Fibroblast of skin of abdomen (primary cell): ENCODE data around the gene S100A16.
"Not testable (repeated sequence)": the region's sequence is repeated elsewhere in the genome, so short reads cannot be mapped to it uniquely, and the experiment has no call there.

Source experiments
- DNase-seq: peaks from one replicate; pipeline ENCODE4 v3.0.0-alpha.2; 2013

S100A16 gene

DNA sequence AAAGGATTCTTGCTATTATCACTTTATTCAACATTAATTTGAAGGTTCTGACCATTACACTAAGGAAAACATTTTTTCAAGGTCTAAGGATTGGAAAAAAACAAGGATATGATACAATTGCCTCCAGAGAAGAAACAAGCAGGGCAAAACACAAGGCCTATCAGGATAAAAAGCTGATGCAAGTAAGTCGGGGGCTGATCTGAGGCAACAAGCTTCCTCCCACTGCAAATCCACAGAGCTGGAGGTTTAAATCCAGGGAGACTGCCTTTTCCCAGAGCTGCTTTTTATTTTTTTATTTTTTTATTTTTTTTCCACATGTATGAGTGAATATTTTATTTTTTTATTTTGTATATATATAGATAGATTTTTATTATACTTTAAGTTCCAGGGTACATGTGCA is 27.9 kb downstream of the S100A16 start:
- no peak for DNase-seq

DNA sequence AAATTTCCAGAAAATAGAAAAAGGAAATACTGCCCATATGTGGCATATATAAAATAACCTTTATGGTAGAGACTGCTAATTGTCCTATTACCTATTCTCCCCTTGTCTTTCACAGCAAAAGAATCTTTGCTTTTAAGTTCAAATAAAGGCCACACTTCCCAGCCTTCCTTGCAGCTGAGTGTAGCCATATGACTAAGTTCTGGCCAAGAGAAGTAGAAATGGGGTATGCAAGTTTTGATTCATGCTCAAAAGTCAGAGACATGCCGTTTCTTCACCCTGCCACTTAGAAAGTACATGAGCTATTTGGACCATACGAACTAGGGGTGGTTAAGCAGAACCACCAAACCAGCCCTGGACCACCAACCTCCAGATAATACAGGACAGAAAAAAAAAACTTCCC is 29.0 kb downstream of the S100A16 start:
- DNase-seq = peak; percentile 22

DNA sequence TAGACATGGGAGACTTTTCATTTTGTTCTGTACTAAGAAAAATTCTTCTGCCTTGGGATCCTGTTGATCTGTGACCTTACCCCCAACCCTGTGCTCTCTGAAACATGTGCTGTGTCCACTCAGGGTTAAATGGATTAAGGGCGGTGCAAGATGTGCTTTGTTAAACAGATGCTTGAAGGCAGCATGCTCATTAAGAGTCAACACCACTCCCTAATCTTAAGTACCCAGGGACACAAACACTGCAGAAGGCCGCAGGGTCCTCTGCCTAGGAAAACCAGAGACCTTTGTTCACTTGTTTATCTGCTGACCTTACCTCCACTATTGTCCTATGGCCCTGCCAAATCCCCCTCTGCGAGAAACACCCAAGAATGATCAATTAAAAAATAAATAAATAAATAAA is 29.4 kb downstream of the S100A16 start:
- DNase-seq = not testable (repeated sequence)

DNA sequence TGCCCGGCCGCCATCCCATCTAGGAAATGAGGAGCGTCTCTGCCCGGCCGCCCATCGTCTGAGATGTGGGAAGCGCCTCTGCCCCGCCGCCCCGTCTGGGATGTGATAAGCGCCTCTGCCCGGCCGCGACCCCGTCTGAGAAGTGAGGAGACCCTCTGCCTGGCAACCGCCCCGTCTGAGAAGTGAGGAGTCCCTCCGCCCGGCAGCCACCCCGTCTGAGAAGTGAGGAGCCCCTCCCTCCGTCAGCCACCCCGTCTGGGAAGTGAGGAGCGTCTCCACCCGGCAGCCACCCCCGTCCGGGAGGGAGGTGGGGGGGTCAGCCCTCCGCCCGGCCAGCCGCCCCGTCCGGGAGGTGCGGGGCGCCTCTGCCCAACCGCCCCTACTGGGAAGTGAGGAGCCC is 30.1 kb downstream of the S100A16 start:
- not testable (repeated sequence) for DNase-seq

DNA sequence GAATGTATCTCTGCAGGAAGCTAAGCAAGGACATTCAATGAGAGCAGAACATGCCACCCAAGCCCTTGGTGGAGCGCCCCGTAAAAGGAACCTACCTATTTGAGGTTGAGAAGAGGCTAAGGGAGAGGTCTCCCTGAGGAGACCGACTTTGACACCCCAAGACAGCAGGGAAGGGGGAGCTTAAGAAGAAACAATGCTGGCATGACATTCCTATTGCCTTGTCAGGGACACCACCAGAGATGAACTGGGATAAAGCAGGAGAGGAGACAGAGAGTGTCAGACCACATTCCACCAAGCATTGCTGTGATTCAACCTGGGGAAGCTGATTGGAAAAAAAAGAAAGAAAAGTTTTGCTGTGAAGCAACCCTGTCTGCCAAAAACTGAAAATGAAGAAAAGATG is 34.0 kb downstream of the S100A16 start:
- peak; percentile 39 for DNase-seq

DNA sequence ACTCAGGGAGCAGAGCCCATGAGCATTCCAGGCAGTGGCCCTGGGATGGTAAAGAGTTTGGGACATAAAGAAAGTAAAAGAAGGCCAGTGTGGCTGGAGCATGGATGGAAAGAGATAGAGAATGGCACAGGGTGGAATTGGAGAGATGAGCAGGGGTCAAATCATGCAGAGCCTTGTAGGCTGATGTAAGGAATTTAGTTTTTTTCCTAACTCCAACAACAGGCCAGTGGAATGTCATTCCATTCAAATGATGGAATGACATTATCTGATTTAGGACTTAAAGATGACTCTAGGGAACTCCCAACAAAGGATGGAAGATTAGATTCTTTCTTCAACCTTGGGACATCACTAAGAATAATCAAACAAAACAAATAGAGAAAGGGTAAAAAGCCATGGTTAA is 34.4 kb downstream of the S100A16 start:
- DNase-seq = peak; percentile 75

DNA sequence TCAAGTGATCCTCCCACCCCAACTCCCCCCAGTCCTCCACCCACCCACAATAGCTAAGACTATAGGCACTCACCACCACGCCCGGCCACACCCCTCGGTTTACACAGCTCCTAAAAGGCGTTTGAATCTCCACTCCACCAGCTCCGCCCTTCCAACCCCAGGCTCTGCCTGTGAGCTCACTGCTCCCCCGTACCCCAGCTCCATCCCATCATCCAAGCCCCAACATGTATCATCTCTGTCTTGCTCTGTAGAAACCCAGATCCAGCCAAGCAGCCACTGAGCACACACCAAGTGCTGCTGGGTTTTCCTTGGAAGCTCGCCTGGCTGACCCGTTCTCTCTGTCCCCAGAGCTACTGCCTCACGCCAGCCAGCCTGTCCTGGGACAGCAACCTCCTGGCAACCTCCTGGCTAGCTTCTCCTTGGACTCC is 35.3 kb downstream of the S100A16 start:
- DNase-seq = no peak

DNA sequence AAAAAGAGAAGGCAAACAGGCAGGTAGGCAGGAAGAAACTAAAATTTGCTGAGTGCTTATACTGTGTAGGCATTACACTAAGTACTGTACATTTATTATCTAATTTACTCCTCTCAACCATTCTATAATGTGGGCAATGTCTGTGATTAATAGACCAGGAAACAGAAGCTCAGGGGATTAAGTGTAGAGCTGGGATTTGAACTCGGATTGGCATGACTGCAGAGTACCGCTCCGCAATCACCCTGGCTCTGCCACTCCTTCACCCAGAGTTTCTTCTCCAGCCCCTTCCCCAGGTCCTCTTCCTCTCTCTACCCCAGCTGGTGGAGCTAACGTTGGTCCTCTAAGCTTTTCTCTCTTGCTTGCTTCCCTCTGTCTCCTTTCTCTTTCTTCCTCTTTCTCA is 35.8 kb downstream of the S100A16 start:
- DNase-seq = no peak

DNA sequence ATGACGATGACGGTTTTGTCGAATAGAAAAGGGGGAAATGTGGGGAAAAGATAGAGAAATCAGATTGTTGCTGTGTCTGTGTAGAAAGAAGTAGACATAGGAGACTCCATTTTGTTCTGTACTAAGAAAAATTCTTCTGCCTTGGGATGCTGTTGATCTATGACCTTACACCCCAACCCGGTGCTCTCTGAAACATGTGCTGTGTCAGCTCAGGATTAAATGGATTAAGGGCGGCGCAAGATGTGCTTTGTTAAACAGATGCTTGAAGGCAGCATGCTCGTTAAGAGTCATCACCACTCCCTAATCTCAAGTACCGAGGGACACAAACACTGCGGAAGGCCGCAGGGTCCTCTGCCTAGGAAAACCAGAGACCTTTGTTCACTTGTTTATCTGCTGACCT is 37.4 kb downstream of the S100A16 start:
- DNase-seq = not testable (repeated sequence)

DNA sequence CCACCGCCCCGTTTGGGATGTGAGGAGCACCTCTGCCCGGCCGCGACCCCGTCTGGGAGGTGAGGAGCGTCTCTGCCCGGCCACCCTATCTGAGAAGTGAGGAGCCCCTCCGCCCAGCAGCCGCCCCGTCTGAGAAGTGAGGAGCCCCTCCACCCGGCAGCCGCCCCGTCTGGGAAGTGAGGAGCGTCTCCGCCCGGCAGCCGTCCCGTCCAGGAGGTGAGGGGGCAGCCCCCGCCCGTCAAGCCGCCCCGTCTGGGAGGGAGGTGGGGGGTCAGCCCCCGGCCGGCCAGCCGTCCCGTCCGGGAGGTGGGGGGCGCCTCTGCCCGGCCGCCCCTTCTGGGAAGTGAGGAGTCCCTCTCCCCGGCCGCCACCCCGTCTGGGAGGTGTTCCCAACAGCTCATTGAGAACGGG is 37.9 kb downstream of the S100A16 start:
- not testable (repeated sequence) for DNase-seq

DNA sequence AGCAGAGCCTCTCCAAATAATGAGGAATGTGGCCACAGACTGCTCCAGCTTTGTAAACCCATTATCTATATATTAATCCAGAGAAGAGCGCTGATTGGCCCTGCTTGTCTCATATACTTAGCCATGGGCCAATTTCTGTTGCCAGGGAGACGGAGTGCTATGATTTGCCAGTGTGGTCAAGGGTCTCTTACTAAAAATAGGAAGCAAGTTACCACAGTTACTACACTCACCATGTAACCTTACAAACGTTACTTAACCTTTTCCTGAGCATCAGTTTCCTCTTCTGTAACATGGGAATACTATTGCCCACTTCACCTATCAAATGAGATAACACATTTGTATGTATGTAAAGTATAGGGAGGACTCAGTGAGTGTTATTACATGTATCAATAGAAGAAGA is 39.6 kb downstream of the S100A16 start:
- no peak for DNase-seq

DNA sequence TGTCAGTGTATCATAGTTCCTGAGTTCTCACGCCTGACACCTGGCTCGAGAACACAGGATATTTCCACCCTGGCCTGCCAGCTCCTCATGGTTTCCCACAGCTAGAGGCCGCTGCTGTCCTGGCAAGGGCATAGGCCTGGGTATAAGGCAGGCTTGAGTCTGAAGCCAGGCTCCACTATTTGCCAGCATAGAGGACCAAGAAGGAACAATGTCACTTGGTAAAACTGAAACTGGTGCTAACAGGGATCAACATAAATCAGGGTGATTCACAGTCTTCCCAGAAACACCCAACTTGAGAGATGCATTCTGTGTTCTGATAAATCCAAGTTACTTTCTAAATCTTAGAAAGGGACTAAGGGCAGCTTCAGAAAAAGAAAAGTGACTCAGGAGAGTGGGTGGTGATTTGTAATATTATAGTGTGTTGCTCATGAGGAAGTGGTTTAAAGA is 40.3 kb downstream of the S100A16 start:
- DNase-seq = peak; percentile 80

DNA sequence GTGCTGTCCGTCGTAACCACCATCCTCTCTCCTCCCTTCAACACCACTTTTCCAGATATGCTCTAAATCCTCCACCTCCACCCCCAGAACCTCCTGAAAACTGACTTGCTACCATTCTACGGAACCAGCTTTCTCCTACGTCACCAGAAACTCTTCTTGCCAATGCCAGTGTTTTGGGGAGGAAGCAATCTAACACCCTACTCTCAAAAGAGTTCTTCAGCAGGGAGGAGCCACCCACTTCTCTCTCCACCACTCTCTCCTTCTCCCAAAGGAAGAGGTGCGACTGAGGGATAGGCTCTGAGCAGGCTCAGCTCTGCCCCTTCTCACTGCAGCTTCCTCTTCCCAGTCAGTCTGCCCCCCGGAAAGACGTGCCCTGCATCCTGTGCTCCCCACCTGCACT is 41.2 kb downstream of the S100A16 start:
- DNase-seq = no peak

DNA sequence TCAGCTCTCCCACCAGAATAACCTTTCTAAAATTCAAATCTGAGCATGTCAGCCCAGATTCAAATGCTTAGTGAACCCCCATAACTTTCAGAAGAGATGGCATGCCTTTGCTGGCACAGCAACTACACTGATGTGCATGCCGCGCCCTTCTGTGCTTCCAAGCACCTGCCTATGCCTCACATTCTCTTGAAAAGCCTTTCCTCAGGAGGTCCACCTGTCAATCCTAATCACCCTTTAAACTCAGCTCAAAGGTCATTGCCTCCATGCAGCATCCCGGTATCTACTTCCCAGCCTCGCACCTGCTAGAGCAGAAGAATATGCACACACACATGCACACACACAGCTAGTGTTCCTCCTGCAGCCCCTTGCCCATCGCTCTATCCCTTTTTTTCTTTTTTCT is 42.1 kb downstream of the S100A16 start:
- DNase-seq = no peak

DNA sequence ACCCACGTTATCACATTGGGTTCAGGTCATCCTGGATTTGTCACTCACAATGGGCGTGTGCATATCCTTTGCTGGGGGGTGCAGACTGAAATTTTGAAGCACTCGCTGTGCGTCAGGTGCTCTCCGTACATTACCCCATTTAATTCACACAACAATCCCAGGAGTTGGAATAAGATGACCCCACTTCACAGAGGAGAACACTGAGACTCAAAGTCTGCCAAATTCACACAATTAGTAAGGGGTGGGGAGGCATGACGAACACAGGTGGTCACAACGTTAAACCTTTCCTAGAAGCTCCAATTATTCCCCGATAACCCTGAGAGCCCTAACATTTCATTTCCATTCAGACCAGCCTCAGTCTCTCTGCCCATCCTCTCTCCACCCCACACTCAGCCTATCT is 43.5 kb downstream of the S100A16 start:
- no peak for DNase-seq

DNA sequence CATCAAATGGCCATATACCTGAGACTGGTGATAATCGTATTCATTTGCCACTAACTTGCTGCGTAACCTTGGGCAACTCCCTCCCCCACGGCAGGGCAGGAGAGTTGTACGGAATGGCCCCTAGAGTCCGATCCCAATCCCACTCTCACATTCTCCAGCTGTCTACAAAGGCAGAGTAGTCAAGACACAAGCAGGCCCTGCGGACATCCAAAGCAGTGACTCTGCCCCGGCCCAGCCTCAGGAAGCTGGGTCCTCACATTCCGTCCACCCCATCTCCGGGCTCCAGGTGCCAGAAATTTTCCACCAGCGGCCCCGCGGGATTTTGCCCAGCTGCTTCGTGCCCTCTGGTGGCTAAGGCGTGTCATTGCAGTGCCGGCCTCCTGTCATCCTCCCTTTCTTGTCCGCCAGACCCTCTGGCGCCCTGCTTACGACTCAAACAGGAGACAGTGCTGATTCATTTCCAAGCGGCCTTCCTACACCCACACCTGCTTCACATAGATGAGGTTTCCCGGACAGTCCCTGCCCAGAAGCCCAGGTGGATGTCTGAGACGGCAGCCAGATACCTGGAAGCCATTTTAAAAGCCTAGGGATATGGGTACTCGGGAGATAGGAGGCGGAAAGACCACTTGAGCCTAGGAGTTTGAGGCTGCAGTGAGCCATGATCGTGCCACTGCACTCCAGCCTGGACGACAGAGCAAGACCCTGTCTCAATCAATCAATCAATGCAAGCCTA is 44.4 kb downstream of the S100A16 start:
- peak; percentile 87 for DNase-seq

DNA sequence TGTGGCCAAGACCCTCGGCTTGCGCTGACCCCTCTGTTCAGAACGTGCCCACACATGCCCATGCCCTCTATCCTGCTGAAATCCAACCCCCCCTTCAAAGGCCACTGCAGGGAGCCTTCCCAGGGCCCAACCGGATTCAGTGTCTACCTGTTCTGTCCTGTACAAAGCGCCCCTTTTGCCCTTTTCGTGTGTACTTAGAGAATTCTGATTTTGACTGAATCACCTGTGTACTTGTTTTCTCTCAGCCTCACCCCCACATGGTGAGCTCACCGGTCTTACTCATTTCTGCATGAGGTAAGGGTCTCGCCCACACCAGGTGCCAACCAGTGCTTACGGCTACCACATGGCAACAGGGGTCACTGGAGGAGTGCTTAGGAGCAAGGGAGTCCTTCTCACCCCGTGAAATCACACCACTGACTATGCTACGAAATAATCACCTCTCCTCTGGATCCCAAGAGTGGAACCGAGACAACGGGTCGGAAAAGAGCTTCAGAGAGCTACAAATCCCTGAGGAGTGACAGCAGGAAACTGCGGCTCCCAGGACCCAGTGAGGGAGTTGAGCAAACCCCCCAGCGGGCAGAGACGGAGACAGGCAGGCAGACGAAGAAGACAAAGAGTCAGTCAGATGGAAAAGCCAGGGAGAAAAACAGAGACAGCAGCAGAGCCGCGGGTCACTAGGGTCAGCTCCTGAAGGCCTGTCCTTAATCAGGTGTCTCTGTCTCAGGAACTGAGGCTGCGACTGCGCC is 45.1 kb downstream of the S100A16 start:
- peak; percentile 33 for DNase-seq

DNA sequence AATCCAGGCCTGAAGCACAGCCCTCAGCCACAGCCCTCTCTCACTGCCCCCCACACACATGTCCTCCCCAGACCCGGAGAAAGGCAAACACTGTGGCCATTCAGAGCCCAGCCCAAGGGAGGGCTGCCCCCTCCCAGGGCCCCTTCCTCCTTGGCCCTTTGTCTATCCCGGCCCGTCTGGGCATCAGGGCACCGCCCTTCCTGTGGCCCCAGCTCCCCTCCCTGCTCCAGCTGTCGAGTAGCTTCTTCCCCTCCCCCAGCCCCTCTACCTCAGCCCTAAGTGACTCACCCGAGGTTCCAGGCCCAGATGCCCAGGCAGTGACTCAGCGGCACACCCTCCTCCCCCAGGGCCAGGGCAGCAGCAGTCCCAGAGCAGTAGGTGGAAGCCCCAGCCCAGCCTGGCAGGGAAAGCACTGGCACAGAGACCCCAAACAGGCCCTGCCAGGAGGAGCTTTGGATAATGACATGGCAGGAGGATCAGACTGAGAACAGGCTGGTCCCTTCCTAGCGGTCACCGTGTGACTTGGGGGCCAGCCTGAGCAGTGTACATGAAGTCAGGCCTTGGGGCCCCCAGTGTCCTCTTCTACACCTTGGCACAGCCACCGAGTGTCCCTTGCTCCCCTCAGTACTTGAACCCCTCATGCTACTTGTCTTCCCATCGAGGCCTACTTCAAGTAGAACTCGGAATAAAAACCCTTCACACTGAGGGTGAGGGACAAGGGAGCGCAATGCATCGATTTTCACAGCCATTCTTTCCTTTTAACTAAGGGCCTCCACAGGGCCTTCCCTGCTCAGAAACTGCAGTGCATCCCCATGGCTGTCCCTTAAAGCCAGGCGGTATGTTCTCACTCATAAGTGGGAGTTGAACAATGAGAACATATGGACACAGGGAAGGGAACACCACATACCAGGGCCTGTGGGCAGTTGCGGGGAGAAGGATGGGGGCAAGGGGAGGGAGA is 46.2 kb downstream of the S100A16 start:
- peak; percentile 99 for DNase-seq

DNA sequence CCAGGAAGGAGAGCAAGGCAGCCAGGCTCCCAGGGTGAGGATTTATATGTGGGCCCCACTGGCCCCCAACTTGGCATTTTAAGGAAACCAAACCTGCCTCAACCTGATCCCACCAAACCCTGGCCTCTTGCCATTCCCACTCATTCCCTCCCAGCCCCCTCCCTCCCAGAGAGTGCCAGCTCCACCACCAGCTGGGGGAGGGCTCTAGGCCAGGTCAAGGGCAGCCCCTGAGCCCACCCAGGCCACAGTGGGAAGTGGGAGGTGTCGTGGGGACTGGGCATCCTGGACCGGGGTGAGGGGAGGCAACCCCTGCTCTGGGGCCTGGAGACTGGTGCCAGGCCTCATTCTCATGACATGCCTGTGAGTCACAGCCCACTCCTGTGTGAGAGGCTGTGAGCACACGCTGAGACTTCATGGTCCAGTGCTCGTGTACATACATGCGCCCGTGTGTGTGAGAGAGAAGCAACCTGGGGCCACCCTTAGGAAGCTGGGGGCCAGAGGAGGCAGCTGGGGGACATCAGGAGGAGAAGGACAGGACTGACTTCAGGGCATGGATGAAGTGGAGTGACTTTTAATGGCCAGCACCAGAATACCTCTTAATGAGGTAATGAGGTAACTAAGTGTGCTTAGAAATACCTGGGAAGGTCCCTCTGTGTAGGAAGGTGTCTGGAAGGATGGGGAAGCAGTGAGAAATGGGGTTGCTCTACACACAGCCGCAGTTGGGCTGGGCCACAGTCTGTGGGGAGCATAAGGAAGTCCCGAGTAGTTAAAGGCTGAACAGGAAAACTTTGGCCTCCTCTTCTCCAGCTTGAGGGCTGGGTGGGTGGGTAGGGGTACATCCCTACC is 47.2 kb downstream of the S100A16 start, which contains the start of gene S100A2:
S100A2 (minus strand) TSS at position 316 of the 846 bp plus-strand sequence. CDS start 1,967 bp downstream, outside the sequence.
- DNase-seq = peak; percentile 94

DNA sequence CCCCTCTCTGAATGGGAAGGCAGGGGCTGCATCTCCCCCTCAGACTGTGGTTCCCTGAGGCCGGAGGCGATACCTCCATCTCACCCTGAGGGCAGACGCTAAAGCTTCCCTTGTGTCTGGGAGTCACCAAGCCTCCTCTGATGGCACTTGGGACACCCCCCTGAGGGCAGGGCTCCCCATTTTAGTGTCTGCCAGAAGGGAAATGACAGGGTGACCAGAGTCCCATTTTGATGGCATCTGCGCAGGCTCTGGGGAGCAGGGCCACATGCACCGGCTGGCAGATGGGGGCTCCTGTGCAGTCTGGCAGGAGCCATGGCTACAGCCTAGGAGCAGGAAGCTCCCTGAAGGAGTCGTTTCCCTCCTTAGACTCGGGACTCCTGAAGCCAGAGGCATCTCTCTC is 48.9 kb downstream of the S100A16 start:
- no peak for DNase-seq

DNA sequence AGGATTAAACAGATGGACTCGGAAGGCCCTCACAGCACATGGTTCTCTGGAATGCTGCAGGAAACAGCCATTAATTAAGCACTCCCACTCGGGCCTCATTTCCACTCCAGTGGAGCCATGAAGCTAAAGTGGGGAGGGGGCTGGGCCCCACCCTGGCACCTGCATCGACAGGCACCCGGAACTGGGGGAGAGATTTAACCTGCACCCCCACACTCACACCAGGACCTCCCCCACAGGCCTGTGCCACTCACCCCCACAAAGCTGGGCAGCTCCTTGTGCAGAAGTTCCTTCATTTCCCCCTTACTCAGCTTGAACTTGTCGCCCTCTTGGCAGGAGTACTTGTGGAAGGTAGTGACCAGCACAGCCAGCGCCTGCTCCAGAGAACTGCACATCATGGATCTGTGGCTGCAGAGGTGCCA is 49.4 kb downstream of the S100A16 start:
- DNase-seq = no peak

DNA sequence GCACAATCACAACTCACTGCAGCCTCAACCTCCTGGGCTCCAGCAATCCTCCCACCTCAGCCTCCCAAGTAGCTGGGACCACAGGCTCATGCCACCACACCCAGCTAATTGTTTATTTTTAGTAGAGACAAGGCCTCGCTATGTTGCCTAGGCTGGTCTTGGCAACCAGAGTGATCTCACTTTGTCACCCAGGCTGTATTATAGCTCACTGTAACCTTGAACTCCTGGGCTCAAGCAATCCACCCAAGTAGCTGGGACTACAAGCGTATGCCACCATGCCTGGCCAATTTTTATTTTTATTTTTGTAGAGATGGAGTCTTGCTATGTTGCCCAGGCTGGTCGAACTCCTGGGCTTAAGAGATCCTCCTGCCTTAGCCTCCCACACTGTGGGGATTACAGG is 50.9 kb downstream of the S100A16 start:
- DNase-seq = not testable (repeated sequence)
